HG03439 (cell line): ENCODE data around the gene PTS.
A peak's percentile ranks its signal among the peaks of the same experiment; 100 is the strongest.
"Not testable (repeated sequence)": the region's sequence is repeated elsewhere in the genome, so short reads cannot be mapped to it uniquely, and the experiment has no call there.

Source experiments
- ATAC-seq: cut with Tn5 transposase; IDR thresholded peaks from one replicate; pipeline ENCODE4 v1.9.1; 2021; ENCODE audit warnings: mild to moderate bottlenecking, moderate library complexity; ENCODE audit not compliant: unreplicated experiment

PTS gene

DNA sequence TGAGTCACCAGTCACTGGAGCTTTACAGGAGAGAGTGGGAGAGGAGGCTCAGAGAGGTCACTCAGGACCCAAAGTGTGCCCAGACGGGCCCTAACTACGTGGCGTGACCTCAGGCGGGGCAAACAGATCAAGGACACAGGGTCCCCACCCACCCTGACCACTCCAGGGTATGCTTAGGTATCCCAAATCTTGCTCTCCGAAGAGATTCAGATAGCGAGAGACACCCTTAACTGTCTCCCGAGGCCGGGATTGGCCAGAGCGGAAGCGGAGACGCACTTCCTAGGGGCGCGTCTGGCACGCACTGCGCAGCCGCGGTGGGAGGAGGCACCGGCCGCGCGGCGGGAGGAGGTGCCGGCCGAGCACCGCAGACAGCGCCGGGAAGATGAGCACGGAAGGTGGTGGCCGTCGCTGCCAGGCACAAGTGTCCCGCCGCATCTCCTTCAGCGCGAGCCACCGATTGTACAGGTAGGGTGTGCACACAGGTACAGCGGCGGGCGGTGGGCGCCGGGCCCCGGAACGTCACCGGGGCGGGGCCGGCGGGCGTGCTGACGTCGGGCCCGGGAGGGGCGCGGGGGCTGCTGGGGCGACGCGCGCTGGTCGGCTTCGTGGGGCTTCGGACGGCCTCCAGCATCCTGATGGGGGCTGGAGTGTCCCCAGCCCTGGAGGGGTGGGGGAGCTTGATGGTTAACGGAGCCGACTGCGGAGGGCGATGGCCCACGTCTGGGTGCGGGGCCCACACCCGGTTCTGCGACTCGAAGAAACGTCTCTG lies at the start of gene PTS:
Gene PTS (plus strand): TSS at position 367 of the 769 bp plus-strand sequence. CDS start 16 bp downstream, at position 383.
- ATAC-seq: peak; percentile 98

DNA sequence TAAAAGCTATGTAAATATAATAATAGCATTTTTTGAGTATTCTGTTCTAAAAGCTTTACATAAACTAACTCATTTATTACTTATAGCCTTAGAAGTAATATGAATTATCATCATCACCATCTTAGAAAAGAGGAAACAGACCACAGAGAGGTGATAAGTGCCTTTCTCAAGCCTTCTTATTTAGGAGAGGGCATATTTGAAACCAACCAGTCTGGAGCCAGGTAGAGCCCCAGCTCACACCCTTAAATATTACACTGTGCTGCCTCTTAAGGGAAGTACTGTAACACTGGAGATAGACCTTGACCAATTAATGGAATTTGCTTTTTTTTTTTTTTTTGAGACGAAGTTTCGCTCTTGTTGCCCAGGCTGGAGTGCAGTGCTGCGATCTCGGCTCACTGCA lies 48.6 kb upstream of the PTS start:
- no peak for ATAC-seq

DNA sequence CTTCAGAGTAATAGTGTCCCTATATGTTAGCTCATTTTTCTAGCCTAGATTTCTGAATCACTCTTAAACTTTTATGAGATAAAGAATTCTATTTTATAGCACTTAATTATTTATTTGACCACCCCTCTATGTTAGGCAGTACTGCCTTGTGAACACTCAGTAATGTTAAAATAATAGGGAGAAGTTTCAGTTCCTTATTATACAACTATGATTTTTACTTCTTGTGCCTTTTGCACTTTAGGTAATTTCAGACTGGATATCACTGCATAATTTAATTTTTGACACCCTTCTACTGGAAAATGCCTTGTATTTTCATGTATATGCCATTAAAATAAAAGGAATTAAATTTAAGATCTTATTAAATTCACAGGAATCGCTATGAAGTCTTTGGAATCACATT lies 47.8 kb upstream of the PTS start:
- ATAC-seq: no peak

DNA sequence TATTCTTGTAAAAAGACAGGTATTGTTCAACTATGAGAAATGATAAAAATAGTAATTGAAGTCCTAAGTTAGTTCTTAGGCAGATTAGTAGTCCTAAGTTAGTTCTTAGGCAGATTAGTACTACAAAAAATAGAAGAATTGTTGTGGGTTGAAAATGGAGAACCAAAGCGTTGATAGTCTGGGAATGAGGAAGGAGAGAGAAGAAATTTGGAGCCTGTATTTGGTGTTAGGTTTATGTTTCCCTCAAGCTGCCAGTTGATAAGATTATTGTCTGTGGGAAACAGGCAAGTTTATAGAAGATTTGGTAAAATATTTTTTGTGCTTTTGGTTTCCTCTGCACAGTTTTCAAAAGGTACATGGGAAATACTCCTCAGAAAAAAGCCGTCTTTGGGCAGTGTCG lies 47.3 kb upstream of the PTS start:
- no peak for ATAC-seq

DNA sequence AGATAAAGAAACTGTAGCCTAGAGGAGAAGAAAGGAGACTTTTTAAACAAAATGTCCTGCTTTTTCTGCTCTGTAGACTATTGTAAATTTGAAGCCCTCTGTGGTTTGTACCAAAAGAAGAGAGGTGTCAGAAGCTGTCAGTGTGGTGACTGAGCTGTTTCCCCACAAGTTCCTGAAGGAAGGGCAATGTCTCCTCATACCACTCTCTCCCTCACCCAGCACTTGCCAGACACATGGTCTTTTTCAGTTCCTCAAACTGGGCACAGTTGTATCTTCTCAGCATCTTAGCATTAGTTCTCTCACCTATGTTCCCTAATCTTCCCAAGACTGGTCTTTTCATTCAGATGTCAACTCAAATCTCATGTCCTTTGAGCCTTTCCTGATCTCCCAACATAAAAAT lies 46.6 kb upstream of the PTS start:
- ATAC-seq: no peak

DNA sequence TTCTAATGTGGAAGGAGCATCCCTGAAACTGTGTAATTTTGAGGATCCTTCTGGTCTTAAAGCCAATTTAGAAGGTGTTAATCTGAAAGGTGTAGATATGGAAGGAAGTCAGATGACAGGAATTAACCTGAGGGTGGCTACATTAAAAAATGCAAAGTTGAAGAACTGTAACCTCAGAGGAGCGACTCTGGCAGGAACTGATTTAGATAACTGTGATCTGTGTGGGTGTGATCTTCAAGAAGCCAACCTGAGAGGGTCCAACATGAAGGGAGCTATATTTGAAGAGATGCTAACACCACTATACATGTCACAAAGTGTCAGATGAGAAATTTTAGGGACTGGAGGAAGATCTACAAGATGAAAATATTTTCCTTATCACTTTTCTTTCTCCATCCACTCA lies 43.4 kb upstream of the PTS start:
- ATAC-seq: no peak

DNA sequence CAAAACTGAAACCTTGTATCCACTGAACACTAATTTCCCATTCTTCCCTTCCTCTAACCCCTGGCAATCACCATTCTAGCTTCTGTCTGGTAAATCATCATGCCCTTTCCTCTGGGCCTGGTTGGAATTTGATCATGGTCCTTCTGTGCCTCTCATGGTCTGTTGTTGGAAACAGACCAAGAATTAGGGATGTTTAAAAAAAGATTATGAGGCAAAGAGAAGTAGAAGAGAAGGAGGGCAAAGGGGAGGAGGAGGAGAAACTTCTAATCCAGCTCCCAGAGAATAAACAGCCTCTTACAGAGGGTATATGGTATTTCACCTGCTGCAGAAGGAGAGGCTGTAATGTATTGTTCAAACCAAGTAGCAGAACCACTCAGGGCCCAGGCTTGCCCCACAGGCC lies 40.3 kb upstream of the PTS start:
- ATAC-seq: no peak

DNA sequence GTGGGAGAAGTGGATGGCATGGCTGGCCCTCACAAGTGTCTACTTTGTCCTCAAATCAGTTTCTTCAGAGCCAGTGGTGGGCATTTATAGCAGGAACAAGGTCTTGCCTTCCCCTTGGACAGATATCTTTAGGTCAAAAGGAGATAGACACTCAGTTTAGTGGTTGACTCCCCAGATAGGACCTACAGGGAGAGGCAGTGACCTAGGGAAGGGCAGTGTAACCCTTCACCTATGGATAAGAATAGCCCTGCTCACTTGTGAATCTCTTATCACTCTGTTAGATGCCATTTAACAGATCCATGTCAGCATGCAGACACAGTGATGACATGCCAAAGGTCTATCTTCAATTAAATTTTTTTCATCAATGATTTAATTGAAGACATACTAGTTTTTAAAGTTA lies 39.9 kb upstream of the PTS start:
- no peak for ATAC-seq

DNA sequence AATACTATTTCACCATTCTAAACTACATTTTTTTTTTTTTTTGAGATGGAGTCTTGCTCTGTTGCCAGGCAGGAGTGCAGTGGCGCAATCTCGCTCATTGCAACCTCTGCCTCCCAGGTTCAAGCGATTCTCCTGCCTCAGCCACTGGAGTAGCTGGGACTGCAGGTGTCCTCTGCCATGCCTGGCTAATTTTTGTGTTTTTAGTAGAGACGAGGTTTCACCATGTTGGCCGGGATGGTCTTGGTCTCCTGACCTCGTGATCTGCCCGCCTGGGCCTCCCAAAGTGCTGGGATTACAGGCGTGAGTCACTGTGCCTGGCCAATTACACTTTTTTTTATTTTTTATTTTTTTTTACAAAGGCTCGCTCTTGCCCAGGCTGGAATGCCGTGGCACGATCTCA lies 31.1 kb upstream of the PTS start:
- not testable (repeated sequence) for ATAC-seq

DNA sequence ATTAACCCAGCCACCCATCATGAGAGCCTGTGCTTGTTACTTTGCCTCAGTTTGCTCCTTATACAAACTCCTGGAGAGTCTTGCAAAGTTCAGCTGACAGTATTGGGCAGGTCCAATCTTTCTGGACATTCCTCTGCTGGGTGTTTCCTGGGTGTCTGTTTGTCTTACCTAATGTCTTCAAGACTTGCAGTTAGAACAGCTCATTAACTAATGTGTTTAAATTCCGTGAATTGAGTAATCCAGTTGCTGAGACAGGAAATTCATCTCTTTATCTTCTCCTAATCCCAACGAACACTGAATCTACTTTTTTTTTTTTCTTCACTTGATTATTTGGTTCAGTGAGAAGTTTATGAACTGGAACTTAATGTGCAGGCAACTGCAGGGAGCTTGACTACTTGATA lies 30.3 kb upstream of the PTS start:
- ATAC-seq: no peak

DNA sequence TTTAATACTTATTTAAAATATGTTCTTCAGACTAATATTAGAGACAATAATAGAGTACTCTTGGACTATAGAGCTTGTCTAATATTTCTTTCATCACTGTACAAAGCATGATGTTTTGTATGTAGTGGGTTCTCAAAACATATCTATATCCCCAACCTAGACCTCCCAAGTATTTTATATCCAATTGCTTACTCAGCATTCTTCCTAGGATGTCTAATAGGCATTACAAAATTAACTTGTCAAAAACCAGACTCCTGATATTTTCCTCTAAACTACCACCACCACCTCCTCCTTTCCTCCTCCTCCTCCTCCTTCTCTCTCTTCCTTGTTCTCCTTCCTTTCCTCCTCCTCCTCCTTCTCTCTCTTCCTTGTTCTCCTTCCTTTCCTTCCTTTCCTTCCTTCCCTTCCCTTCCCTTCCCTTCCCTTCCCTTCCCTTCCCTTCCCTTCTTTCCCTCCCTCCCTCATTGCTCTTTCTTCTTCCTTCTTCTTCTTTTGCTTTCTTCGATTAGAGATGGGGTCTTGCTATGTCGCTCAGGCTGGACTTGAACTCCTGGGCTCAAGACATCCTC lies 29.6 kb upstream of the PTS start:
- ATAC-seq: no peak

DNA sequence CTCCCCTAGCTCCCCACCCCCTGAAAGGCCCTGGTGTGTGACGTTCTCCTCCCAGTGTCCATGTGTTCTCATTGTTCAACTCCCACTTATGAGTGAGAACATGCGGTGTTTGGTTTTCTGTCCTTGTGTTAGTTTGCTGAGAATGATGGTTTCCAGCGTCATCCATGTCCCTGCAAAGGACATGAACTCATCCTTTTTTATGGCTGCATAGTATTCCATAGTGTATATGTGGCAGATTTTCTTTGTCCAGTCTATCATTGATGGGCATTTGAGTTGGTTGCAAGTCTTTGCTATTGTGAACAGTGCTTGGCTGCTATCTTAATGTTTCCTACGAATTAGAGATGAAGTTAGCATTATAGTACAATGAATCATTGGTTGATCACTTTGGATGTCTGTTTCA lies 27.1 kb upstream of the PTS start:
- not testable (repeated sequence) for ATAC-seq

DNA sequence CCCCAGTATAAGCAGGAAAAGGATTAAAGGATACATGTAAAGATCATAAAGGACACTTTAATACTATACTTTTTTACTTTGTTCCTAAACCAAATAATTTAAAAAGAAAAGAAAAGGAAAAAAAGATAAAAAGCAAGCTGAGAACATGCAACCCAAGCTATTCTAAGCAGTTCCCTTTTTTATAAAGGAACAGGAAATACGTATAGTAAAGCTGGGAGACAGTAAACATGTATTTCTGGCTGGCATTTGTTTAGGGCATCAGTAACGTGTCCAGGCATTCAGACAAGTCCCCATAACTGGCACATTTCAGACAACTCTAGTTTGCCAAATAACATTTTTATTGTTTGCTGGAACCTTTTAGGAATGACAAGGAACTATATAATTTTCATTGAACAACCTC lies 26.0 kb upstream of the PTS start:
- ATAC-seq: no peak

DNA sequence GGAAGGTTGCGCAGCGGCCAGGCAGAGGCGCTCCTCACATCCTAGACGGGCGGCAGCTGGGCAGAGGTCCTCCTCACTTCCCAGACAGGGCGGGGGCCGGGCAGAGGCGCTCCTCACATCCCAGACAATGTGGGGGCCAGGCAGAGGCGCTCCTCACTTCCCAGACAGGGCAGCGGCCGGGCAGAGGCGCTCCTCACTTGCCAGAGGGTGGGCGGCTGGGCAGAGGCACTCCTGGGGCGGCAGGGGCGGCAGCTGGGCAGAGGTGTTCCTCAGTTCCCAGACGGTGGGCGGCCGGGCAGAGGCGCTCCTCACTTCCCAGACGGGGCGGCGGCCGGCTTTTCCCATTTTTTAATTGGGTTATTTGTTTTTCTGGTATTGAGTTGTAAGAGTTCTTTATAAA lies 20.2 kb upstream of the PTS start:
- no peak for ATAC-seq

DNA sequence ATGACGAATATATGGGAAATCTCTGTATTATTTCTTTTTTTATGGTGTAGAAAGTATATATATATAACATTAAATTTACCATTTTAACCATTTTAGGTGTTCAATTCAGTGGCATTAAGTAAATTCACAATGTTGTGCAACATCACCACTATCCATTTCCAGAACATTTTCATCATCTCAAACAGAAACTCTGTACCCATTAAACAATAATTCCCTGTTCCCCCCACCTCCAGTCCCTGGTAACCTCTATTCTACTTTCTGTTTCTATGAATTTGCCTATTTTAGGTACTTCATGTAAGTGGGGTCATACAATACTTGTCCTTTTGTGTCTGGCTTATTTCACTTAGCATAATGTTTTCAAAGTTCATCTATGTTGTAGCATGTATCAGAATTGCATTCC lies 15.3 kb upstream of the PTS start:
- no peak for ATAC-seq

DNA sequence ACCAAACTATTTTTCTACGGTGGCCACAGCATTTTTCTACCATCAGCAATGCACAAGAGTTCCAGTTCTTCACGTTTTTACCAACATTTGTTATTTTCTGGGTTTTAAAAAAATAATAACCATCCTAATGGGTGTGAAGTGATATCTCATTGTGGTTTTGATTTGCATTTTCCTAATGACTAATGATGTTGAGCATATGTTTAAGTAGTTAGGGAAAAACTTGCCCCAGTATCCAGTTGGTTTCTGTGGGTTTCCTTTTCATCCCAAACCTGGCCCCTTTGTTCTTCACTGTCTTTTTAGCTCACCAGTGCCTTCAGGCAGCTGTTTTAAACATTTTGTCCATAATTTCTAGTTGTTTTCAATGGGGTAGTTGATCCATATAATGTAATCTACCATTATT lies 14.7 kb upstream of the PTS start:
- no peak for ATAC-seq

DNA sequence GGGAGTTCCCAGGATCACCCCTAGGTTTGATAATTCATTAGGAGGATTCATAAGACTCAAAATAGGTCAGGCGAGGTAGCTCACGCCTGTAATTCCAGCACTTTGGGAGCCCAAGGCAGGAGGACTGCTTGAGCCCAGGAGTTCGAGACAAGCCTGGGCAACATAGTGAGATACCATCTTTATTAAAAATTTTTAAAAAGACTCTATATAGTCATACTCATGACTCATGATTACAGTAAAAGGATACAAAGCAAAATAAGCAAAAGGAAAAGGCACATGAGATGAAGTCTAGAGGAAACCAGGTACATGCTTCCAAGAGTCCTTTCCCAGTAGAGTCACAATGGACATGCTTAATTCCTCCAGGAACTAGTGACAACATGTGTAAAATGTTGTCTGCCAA lies 13.9 kb upstream of the PTS start:
- ATAC-seq: no peak

DNA sequence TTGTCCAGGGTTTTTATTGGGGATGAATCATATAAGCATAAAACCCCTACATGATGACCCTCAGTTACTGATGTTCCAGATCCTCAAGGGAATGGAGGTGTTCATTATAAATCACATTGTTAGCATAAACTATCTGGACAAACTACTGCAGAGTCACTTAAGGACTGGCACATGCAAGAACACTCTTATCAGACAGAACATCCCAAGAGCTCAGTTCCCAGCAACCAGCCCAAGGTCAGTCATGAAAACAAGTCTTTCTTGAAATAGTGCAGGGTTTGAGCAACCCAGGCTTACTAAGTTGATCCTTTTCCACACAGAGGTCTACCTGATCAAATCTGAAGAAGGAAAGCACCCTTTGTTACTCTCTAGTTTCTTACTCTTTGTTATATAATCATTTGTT lies 13.5 kb upstream of the PTS start:
- ATAC-seq: no peak

DNA sequence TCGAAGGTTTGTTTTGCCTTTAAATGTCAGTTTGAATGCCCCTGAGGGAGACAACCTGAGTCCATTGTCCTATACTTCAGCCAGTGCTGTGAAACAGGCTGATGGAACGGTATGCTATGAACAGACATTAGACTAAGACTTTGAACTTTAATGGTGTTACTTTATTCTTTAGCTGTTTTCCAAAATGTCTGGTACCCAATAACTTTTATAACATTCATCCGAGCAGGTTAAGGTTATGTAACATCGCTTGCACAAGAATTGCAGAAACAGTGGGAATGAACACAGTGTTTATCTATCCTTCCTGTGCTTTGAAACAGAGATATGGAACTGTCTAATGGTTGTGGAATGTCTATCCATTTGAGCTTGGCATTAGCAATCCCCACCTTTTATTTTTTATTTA lies 12.5 kb upstream of the PTS start:
- ATAC-seq: no peak

DNA sequence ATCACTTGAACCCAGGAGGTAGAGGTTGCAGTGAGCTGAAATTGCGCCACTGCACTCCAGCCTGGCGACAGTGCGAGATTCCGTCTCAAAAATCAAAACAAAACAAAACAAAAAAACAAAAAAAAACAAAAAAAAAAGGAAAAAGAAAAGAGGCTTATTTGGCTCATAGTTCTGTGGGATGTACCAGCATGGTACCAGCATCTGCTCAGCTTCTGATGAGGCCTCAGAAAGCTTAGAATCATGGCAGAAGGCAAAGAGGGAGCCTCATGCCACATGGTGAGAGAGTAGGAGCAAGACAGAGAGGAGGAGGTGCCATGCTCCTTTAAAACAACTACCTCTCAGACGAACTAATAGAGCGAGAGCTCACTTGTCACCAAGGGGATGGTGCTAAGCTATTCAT lies 10.6 kb upstream of the PTS start:
- no peak for ATAC-seq

DNA sequence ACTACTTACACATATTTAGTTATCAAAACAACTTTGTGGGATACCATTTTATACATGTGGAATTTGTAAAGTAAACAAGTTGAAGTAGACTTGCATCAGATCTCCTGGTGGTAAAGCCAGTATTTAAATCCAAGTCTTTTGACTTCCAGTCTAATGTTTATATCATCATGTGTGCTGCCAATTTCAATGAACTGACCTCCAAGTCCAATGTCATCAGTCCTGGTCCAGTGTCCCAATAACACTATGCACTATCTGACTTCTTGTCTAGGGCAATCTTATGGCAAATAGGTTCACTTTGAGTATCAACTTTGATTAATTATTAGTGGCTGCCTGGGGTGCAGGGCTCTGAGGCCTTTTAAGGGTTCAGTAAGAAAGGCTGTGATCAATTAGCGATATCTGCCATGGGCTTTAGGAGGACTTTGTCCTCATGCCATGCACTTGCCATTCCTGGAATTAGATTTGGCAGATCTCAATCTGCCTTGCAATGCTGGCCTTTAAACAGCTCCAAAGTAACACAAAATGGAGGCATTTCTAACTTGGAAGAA lies 9.6 kb upstream of the PTS start:
- no peak for ATAC-seq

DNA sequence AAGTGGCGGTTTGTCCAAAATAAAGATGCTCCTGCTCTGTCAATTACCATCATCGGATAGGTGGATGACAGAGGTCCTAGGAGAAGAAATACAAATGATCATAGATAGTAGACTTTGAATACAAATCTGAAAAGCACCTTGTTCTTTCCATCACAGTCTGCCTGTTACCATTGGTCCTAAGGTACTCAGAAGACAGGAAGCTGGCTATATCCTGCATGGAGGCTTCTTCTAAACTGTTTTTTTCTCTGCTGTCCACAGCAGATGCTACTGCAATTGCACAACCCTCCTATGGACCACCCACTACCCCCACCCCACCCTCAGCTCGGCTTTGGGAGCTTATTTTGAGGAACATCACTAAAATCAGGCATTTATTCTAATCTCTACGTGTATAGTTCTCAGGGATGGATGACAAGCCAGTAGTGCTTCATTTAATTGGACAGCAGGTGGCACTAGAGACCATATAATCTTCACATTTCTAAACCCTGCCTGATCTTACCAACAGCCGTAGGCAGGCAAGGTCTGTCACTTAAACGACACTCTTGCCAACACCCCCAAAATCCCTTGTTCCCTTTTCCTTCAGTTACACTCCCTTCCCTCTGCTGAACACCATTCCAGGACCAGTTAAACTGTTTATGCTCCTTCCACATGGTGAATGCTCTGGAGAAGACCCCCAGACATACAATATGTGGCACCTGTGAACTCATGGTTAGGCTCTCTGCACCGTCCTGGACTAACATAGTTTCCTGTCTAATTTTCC lies 6.6 kb upstream of the PTS start:
- peak; percentile 96 for ATAC-seq
